ENCODE results near the gene TOP2A.

TOP2A gene

DNA sequence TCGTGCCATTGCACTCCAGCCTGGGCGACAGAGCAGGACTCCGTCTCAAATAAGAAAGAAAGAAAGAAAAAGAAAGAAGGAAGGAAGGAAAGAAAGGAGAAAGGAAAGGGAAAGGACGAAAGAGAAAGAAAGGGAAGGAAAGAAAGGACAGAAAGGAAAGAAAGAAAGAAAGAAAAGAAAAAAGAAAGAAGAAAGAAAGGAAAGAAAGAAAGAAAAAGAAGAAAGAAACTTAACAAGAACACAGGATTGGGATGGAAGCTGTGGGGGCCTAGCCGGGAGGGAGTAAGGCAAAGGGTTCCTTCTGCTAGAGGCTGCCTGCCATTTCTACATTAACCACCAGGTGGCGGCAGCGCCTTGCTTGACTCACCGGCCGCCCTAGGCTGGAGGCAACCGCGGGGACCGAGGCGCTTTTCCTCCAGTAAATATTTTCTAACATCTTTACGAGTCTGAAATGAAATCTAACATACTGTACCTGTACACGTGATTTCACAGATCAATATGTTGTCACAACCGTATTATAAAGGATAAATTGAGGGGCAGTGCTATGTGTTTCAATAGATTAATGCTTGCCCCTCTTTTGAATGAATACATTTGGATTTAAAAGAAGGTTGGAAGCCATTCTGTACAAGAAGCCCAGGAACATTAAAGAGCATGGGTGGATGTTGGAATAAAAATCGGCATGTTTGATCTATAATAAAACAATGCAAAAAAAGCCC, 59.2 kb downstream of the TOP2A start:
- peak; percentile 89 for DNase-seq (ENCODE audit: low read depth in 2 of 2)

DNA sequence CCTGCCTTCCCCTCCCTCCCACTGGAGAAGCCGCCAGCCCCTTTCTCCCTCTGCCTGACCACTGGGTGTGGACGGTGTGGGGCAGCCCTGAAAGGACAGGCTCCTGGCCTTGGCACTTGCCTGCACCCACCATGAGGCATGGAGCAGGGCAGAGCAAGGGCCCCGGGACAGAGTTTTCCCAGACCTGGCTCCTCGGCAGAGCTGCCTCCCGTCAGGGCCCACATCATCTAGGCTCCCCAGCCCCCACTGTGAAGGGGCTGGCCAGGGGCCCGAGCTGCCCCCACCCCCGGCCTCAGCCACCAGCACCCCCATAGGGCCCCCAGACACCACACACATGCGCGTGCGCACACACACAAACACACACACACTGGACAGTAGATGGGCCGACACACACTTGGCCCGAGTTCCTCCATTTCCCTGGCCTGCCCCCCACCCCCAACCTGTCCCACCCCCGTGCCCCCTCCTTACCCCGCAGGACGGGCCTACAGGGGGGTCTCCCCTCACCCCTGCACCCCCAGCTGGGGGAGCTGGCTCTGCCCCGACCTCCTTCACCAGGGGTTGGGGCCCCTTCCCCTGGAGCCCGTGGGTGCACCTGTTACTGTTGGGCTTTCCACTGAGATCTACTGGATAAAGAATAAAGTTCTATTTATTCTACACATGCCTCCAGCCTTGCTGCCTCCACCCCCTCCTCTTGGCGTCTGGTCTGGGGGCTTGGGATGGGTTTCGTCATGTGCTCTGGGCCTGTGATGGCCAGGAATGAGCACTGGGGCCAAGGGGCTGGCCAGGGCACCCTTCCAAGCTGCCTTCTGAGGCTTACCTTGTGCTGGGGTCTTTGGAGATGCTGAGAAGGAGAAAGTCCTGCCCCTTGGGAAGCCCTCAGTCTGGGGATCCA, 60.5 kb downstream of the TOP2A start:
- no peak for DNase-seq (ENCODE audit: low read depth in 2 of 2)

DNA sequence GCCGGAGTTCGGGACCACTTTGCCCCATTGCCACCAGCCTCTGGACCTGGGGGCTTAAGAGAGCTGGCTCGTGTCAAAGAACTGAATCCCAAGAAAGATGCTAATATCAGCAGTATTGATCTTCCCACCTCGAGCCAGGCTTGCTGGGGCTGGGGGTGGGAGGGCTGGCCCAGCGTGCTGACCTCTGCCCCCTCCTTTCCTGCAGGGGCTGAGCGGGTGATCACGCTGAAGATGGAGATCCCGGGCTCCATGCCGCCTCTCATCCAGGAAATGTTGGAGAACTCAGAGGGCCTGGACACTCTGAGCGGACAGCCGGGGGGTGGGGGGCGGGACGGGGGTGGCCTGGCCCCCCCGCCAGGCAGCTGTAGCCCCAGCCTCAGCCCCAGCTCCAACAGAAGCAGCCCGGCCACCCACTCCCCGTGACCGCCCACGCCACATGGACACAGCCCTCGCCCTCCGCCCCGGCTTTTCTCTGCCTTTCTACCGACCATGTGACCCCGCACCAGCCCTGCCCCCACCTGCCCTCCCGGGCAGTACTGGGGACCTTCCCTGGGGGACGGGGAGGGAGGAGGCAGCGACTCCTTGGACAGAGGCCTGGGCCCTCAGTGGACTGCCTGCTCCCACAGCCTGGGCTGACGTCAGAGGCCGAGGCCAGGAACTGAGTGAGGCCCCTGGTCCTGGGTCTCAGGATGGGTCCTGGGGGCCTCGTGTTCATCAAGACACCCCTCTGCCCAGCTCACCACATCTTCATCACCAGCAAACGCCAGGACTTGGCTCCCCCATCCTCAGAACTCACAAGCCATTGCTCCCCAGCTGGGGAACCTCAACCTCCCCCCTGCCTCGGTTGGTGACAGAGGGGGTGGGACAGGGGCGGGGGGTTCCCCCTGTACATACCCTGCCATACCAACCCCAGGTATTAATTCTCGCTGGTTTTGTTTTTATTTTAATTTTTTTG, 61.6 kb downstream of the TOP2A start:
- no peak for DNase-seq (ENCODE audit: low read depth in 2 of 2)

DNA sequence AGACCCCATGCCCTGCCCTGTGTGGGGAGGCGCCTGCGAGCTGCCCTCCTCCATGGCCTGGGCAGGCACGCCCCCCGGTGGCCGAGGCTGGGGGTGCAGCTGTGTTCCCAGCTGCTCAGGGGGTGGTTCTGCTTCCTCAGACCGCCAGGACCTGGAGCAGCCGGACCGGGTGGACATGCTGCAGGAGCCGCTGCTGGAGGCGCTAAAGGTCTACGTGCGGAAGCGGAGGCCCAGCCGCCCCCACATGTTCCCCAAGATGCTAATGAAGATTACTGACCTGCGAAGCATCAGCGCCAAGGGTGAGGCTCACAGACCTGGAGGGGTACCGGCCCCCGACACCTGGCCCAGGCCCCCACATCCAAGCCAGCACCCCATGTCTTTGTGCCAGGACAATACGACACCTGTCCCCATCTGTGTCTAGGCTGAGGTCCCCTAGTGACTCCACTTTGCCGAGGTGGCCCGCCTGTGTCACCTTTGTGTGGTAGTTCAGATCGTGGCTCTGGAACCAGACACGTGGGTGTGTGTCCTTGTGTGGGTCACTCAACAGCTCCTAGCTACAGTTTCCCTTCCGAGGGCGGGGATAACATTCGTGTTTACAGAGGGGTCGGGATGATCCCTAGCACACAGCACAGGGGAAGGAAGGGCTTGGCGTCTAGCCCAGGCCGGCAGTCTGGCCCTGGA, 62.4 kb downstream of the TOP2A start:
- peak; percentile 75 to 78 for DNase-seq (ENCODE audit: low read depth in 2 of 2)

DNA sequence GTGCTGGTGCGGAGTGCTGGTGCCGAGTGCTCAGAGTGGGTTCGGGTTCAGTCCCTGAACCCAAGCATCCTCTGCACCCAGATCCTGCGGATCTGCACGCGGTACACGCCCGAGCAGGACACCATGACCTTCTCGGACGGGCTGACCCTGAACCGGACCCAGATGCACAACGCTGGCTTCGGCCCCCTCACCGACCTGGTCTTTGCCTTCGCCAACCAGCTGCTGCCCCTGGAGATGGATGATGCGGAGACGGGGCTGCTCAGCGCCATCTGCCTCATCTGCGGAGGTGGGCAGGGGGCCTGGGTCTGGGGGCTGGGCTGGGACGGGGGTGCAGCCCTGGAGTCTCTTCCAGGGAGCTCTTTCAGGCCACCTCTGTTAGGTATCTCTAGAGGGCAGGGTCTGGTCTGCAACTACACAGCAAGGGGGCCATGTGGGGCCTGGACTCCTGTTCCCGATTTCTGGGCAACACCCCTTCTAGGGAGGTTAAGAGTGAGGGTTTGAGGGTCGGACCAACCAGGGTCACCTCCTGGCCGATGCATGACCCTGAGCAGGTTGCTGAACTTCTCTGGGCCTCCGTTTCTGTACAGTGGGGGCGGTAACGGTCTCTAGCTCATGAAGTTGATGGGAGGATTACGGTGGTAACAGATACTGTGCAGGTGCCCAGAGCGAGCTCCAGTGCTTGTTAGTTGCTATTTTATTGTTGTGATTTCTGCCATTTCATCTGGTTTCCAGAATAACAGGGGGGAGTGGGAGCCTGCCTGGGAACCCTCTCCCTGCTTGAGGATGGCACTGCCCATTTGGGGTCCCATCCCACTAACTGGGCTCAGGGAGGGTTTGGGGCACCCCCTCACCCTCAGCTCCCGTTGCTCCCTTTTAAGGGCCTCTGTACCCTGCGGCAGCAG, 63.2 kb downstream of the TOP2A start:
- no peak for DNase-seq (ENCODE audit: low read depth in 2 of 2)

DNA sequence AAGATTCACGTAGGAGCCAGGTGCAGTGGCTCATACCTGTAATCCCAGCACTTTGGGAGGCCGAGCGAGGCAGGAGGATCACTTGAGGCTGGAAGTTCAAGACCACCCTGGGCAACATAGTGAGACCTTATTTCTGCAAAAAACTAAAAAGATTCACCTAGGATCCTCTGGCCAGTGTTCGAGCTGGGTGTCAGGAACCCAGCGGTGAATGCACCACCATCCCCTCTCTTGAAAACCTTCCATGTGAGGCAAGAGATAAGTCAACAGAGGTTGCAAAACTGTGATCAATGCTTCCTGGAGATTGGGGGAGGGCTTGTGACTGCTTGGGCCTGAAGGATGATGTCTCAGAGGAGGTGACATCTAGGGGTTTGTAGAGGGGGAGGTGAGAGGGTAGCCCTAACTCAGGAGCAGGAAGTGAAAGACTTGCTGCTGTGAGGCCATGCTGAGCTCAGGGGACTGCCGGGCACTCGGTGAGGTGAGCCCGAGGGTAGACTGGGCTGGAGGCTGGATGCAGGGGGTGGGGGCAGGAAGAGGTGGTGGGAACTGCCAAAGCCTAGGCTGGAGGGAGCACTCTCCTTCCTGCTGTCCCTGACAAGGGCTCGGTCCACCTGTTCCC, 64.8 kb downstream of the TOP2A start:
- no peak for DNase-seq (ENCODE audit: low read depth in 2 of 2)

DNA sequence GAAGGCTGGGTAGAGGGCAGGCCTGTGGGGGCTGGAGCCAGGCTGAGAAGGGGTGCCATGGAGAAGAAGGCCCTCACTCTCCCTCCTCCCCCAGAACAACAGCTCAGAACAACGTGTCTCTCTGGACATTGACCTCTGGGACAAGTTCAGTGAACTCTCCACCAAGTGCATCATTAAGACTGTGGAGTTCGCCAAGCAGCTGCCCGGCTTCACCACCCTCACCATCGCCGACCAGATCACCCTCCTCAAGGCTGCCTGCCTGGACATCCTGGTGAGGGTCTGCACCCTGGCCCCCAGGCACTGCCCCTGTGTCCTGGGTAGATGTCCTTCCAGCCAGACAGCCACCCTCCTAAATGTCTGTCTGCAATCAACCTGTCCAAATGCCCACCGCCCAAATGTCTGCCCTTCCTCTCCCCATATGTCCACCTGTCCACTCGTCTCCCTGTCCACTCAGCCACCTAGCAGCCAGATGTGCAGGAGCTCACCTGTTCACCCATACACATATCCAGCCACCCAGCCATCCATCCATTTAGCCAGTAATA, 65.4 kb downstream of the TOP2A start:
- no peak for DNase-seq (ENCODE audit: low read depth in 2 of 2)

DNA sequence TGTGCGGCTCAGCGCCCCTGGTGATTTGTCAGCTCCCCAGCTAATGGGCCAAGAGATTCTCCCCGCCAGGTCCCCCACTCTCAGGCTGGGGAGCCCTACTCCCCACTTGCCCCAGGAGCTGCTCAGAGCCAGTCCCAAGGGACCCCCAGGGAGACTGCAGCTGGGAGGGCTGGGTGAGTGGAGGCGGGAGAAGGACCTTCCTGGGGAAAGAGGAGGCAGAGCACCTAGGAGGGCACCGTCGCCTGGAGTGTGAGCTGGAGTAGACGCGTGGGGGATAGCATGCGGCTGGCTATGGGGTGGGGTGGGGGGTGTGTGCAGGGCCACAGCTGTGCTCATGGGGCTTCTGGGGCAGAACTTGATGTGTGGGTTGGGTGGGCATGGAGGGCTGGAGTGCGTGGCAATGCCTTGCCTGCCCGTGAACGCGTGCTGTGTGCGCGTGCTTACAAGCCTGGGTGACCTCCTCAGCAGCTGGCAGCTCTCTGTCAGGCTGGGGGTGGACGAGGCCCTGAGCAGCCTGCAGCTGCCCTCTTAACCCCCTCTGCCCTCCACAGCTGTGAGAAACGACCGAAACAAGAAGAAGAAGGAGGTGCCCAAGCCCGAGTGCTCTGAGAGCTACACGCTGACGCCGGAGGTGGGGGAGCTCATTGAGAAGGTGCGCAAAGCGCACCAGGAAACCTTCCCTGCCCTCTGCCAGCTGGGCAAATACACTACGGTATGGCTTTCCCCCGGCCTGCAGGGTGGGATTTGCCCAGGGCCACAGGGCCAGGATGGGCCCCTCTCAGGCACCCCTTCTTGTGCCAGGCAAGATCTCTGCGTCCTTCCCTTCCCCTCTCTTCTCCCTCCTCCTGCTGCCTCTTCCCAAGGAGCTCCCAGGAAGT, 66.1 kb downstream of the TOP2A start:
- DNase-seq (ENCODE audit: low read depth in 2 of 2): no peak

DNA sequence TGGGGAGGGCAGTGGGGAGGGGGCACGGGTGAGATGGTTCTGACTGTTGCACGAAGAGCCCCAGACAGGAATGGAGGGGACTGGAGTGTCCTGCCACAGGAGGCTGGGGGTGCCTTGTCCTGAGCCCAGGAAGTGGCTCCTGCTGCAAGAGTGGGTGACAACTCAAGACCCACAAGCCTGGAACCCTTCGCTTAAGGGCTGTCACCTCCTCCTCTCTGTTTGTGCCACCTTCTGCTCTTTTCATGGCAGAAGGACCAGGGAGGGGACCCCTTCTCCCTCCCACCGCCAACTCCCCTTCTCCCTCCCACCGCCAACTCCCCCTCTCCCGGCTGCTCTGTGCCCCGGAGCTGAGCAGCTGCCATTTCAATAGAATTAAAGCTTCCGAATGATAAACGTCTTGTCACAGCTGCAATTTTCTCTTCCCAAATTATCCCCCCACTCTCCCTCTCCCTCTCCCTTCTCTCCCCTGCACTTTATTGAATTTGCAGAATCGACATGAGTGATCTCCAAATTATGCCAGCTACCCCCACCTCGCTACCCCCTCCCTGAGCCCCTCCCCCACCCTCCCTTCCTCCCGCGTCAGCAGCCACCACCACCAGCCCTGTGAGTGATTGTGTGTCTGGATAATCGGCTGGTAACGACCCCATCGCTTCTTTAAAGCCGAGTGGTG, 66.9 kb downstream of the TOP2A start:
- DNase-seq (ENCODE audit: low read depth in 2 of 2): no peak

DNA sequence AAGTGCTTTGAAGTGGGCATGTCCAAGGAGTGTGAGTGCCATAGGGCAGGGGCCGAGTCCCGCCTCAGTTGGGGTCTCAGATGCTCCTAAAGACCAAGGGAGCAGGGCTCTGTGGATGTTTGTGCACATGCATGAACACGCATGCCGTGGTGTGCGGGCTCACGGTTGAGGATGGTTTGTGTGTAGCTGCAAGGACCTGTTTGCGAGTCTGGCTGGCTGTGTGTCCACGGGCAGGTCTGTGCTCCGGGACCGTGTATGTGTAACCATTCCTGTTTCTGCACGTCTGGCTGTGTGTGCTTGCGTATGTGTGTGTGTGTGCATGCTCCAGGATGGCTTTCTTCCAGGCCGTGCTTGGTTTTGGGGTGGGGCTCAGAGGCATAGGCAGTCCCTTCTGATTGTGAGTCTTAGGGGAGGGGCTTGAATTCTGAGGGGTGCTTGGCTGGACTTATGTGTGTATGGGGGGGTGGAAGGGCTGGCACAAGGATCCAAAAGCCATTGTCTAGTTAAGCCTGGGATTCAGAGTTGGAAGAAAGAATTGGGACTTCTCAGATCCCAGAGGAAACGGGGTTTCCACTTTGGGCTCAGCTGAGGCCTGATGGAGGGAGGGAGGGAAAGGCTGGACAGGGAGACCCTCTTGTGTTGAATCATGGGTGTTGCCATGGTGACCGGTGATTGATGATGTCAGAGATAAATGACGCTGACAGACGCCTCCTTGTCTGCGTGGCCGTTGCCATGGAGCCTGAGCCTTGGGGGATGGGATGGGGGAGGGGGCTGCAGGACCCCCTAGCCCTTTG, 67.6 kb downstream of the TOP2A start:
- no peak for DNase-seq (ENCODE audit: low read depth in 2 of 2)

DNA sequence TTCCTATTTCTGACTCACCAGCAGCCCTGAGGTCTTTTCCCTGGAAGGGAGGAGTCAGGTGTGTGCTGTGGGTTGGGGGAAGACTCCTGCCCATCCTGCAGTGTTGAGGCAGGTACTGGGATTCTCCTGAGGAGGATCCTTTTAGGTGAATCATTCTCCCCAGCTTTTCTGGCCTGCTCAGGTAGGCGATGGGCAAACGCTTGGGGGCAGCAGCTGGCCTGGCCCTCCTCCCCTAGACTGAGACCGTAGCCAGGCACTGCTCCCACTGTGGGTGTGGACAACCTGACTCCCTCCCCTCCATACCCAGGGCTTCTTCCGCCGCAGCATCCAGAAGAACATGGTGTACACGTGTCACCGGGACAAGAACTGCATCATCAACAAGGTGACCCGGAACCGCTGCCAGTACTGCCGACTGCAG, 68.2 kb downstream of the TOP2A start:
- DNase-seq (ENCODE audit: low read depth in 2 of 2): no peak

DNA sequence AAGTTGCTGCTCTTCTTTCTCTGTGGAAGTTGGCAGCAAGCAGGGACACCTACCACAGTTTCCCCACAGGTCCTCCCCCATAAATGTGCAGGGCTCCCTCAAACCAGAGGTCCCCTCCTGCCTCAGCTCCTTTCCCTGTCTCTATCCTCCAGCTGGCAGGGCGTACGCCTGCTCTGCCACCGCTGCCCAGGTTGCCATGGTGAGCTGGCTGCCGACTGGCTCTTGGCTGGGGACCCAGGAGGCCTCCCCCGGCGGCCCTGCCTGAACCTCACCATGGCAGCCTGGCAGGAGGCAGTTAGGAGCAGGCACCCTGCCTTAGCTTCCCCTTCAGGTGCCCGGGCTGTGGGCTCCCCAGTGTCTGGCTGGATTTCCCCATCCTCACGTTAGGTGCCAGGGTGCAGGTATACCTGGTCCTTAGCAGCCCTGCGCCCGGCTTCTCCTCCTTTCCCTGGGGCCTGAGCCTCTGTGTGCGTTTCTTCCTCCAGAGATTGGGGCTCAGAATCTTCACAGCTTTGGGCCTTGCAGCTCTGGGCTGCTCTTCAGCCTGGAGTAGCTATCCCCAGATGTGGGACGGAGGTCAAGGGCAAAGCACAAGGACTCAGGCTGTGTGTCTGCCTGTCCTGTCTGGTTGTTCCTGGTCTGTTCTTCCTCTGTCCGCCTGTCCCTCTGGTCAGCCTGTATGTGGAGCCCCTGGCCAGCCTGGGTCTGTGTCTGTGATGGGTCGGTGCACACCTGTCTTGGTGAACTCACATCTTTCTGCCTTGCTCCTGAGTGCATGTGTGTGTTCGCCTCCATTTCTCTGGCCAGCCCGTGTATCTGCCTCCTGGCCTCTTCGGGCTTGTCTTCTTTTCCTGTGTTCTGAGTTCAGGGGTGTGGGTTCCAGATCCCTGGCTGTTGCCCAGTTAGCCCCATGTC, 68.9 kb downstream of the TOP2A start:
- DNase-seq (ENCODE audit: low read depth in 2 of 2): no peak

DNA sequence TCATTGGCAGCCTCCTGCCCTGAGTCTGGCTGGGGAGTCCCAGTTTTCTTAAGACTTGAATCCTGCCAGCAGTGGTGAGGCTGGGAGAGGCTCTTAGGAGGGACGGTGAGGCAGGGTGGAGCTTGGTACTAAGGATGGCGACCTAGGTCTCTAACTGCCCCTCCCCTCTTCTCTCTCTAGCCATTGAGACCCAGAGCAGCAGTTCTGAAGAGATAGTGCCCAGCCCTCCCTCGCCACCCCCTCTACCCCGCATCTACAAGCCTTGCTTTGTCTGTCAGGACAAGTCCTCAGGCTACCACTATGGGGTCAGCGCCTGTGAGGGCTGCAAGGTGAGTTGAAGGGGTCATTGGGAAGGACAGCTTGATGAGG, 69.6 kb downstream of the TOP2A start:
- no peak for DNase-seq (ENCODE audit: low read depth in 2 of 2)

DNA sequence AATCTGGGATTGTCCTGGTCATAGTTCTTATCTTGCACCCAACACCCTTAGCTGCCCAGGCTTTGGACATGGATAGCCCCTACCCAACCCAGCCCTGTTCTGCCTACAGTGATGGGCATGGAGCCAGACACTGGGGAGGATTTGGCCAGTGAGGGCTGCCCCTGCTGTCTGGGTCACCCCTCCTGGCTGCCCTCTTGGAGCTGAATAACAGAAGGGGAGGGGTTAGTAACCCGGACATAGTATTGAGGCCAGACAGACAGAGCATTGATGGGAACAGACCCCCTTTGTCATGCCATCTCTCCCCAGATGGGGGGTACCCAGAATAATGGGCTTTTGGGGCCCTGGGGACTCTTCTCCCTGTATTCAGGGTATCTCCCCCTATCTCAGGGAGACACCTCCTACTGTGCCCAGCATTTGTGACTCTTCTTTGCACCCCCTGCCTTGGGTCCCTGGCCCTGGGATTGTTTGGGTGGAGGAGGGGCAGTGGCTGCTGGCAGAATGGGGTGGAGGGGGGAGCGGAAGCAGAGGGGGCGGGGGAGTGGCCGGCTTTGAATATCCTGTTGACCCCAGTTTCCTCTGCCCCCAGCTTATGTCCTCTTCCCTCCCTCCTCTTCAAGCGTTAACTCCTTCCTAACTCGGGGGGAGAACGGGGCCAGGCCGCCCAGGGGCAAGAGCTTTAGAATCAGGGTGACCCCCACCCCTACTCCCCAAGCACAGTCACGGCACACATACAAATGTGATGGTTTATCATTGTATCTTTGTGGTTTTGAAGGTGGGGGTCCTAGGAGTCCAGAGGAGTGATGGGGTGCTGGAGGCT, 70.2 kb downstream of the TOP2A start:
- no peak for DNase-seq (ENCODE audit: low read depth in 2 of 2)

DNA sequence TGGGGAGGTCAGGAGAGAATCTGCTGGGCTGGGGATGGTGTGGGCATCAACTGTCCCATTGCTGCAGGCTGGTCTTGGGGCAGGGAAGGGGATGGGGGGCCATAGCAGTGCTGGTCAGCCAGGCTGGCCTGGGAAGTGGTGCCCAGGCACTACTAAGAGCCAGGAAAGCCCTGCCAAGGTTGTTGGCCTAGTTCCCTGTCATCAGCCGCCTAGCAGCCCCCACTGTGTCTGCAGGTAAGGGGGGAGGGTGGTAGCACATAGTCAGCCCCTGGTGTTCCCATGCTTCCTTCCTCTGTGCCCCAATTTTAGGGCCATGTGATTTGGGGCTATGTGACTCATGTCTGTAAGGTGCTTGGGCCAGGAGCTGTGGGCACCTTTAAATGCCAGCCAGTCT, 70.9 kb downstream of the TOP2A start:
- DNase-seq (ENCODE audit: low read depth in 2 of 2): no peak

Measured in stimulated activated CD4-positive, alpha-beta T cell treated with anti-CD3 and anti-CD28 coated beads, Interleukin-1b, Interleukin-23, amount 100 ng/mL, for 4 hours (primary cell).